Measurements from ENCODE around the gene ZFAND2A.

The ZFAND2A gene

DNA sequence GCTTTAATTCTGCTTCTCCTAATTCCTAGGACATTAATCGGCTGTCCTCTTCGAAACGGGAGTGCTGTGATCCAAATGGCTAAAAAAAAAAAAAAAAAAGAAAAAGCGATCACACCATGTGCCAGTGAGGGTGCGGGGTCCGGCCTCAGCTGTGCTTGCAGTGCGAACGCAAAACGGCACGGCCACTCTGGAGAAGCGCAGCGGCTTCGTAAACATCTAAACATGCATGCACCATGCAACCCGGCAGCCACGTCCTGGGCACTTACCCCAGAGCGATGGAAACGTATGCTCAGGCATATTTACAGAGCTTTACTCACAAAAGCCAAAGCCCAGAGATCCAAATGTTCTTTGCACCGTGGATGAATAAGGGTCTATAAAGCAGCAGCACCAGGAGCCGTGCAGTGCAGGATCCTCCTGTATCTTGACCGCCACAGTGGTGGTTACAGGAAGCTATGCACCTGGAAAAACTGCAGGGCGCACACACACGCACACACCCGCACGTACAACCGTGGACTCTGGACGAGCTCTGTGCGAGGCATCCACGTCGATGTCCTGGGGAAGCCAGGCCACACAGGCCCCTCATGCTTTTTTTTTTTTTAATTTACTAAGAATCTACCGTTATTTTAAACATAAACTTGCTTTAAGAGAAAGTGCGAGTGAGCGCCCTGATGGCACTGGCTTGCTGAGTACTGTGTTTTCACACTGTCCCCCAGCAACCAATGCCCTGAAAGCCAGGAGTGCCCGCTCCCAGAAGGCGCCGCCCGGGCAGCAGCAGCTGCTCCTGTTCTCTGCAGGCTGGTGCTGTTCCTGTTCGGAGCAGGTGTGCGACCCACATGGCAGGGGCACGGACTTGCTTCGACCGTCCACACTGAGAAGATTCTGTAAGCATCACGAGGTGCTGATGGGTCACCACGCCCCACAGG lies 47.1 kb downstream of the ZFAND2A start:
- no peak for TF ChIP-seq YY1 (IDR thresholded peaks at IDR 0.05; ENCODE audit: low read depth)
- no peak for TF ChIP-seq FOXM1 (IDR thresholded peaks at IDR 0.05; ENCODE audit: borderline replicate concordance, low read depth)
- no peak for TF ChIP-seq TAF1 (IDR thresholded peaks at IDR 0.05; ENCODE audit: low read depth)
- TF ChIP-seq TCF12 (IDR thresholded peaks at IDR 0.05; ENCODE audit: low read depth): no peak
- no peak for TF ChIP-seq NFIC (IDR thresholded peaks at IDR 0.05)
- TF ChIP-seq CEBPB (IDR thresholded peaks at IDR 0.05): no peak
- no peak for TF ChIP-seq ZBTB7A (IDR thresholded peaks at IDR 0.05; ENCODE audit: low read depth)
- no peak for TF ChIP-seq TEAD4 (IDR thresholded peaks at IDR 0.05)
- TF ChIP-seq EGR1 (IDR thresholded peaks at IDR 0.05): no peak
- TF ChIP-seq MAX (IDR thresholded peaks at IDR 0.05): no peak

DNA sequence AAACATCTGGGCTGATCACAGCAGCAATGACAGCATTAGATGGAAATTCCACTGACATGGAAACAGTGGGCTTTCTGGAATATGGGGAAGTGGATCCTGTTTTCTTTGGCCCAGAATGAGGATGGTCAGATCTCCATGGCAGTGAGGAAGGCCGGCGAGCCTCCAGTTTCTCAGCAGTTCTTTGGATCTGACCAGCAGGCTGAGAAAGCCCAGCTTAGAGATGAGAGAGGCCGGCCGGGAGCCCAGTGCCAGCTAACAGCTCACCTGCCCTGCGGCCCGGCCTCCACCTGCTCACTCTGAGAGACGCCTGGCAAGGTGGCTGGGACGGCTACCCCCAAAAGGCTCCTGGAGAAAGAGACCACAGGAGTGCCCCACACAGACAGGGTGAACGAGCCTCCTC lies 47.9 kb downstream of the ZFAND2A start:
- TF ChIP-seq USF1 (IDR thresholded peaks at IDR 0.05) (no peak), TAF1 (IDR thresholded peaks at IDR 0.05; ENCODE audit: low read depth) (no peak), ZBTB7A (IDR thresholded peaks at IDR 0.05; ENCODE audit: low read depth) (no peak), NFIC (IDR thresholded peaks at IDR 0.05) (no peak), YY1 (IDR thresholded peaks at IDR 0.05; ENCODE audit: low read depth) (no peak), TCF12 (IDR thresholded peaks at IDR 0.05; ENCODE audit: low read depth) (no peak), EP300 (IDR thresholded peaks at IDR 0.05; ENCODE audit: borderline replicate concordance) (no peak), RAD21 (IDR thresholded peaks at IDR 0.05; ENCODE audit: low read depth) (no peak), MAX (IDR thresholded peaks at IDR 0.05) (no peak), EGR1 (IDR thresholded peaks at IDR 0.05) (no peak), TEAD4 (IDR thresholded peaks at IDR 0.05) (no peak), CREB1 (IDR thresholded peaks at IDR 0.05; ENCODE audit: low read depth) (no peak), CEBPB (IDR thresholded peaks at IDR 0.05) (no peak), FOXM1 (IDR thresholded peaks at IDR 0.05; ENCODE audit: borderline replicate concordance, low read depth) (no peak), REST (IDR thresholded peaks at IDR 0.05; ENCODE audit: low read depth) (no peak)

GRCh38 chr7:1111156-1111555 lies 48.8 kb downstream of the ZFAND2A start:
- TF ChIP-seq CREB1 (IDR thresholded peaks at IDR 0.05; ENCODE audit: low read depth) (no peak), ZBTB7A (IDR thresholded peaks at IDR 0.05; ENCODE audit: low read depth) (no peak), RAD21 (IDR thresholded peaks at IDR 0.05; ENCODE audit: low read depth) (no peak), NFIC (IDR thresholded peaks at IDR 0.05) (no peak)

DNA sequence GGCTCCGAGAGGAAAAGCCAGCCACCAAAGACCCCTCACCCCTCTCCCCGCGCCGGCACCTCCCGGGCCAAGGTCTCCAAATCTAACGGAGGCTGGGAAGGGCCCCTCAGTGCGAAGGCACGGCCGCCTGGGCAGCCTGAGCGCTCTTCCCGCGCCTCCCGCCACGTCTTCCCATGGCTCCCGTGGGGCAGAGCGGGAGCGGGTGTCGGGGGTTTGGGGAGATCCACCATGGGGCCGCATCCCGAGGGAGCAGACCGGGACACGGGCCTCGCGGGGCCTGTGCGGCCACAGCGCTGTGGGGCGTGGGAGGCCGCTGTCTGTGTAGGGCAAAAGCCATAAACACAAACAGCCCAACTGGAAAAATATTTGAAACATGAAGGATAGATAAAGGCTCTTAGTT lies 49.6 kb downstream of the ZFAND2A start:
- TF ChIP-seq TEAD4 (IDR thresholded peaks at IDR 0.05) (no peak), TCF12 (IDR thresholded peaks at IDR 0.05; ENCODE audit: low read depth) (no peak), ZBTB7A (IDR thresholded peaks at IDR 0.05; ENCODE audit: low read depth) (no peak), EP300 (IDR thresholded peaks at IDR 0.05; ENCODE audit: borderline replicate concordance) (no peak), FOXM1 (IDR thresholded peaks at IDR 0.05; ENCODE audit: borderline replicate concordance, low read depth) (no peak), RAD21 (IDR thresholded peaks at IDR 0.05; ENCODE audit: low read depth) (no peak)

- TF ChIP-seq NFIC (IDR thresholded peaks at IDR 0.05): no peak
- TF ChIP-seq EGR1 (IDR thresholded peaks at IDR 0.05): no peak
- TF ChIP-seq REST (IDR thresholded peaks at IDR 0.05; ENCODE audit: low read depth): no peak
- TF ChIP-seq FOXM1 (IDR thresholded peaks at IDR 0.05; ENCODE audit: borderline replicate concordance, low read depth): no peak
- TF ChIP-seq MAX (IDR thresholded peaks at IDR 0.05): no peak
- no peak for TF ChIP-seq YY1 (IDR thresholded peaks at IDR 0.05; ENCODE audit: low read depth)
- no peak for TF ChIP-seq USF1 (IDR thresholded peaks at IDR 0.05)
- no peak for TF ChIP-seq TCF12 (IDR thresholded peaks at IDR 0.05; ENCODE audit: low read depth)
- no peak for TF ChIP-seq ZBTB7A (IDR thresholded peaks at IDR 0.05; ENCODE audit: low read depth)
- TF ChIP-seq RAD21 (IDR thresholded peaks at IDR 0.05; ENCODE audit: low read depth): no peak
- no peak for TF ChIP-seq CEBPB (IDR thresholded peaks at IDR 0.05)
Measured at GRCh38 chr7:1109581-1110310, 50.2 kb downstream of the ZFAND2A start.

Data from Ishikawa (cell line).